Upper lobe of left lung (tissue), 4 donors: Measurements from ENCODE around the gene MED13L.

Experiments used
- EP300 ChIP-seq, 4 donors: sonication (generic); formaldehyde crosslinking; IDR thresholded peaks; one replicate each; pipeline ENCODE4 v1.5.1; 2017; ENCODE audit warnings: antibody characterized with exemption in 4 of 4, control low read depth in 2 of 4
- POLR2A ChIP-seq, 4 donors: fragments of 450-650 bp; IDR thresholded peaks; one replicate each; pipeline ENCODE4 v1.5.1; 2016 to 2017; ENCODE audit warnings: antibody characterized with exemption in 4 of 4, mild to moderate bottlenecking in 2 of 4
- TF ChIP-seq, protein P1 (sequence below), 6 experiments: fragments of 450-650 bp in 4 of 6; fragments of 200-600 bp in 2 of 6; sonication (generic) in 2 of 6; IDR thresholded peaks; one replicate each; pipeline ENCODE4 v1.5.1; 2016 to 2019; ENCODE audit warnings: antibody characterized with exemption in 6 of 6

DNA sequence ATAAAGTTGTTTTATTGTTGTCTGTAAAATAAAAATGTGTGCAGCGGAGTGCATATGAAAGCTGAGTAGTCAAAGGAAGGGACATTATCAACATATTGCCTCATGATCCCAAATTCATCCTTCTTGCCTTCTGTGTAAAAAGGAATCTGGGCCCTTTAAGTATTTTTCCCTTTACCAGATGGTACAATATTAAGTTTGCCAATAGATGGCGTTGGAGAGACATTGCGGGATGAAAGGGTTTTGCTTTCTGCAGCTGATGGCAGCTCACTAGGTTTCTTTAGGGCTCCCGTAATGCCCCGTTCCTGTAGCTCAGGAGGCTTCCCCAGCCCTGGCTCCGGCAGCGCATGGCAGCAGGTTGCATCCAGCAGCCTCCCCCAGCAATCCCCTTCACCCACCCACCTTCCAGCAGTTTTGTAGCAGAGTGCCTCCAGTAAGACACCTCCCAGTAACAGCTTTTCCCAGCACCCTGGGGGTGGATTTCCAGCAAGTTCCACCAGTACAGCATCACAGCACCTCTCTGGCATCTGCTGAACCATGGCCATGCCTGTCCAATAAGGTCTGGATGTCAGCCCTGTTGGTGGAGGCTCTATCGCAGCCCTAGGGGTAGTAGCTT, 354.4 kb downstream of the MED13L start:
- TF ChIP-seq POLR2A (IDR thresholded peaks at IDR 0.05), result no peak
- TF ChIP-seq, protein P1, sequence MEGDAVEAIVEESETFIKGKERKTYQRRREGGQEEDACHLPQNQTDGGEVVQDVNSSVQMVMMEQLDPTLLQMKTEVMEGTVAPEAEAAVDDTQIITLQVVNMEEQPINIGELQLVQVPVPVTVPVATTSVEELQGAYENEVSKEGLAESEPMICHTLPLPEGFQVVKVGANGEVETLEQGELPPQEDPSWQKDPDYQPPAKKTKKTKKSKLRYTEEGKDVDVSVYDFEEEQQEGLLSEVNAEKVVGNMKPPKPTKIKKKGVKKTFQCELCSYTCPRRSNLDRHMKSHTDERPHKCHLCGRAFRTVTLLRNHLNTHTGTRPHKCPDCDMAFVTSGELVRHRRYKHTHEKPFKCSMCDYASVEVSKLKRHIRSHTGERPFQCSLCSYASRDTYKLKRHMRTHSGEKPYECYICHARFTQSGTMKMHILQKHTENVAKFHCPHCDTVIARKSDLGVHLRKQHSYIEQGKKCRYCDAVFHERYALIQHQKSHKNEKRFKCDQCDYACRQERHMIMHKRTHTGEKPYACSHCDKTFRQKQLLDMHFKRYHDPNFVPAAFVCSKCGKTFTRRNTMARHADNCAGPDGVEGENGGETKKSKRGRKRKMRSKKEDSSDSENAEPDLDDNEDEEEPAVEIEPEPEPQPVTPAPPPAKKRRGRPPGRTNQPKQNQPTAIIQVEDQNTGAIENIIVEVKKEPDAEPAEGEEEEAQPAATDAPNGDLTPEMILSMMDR (IDR thresholded peaks at IDR 0.05), result no peak
- TF ChIP-seq EP300 (IDR thresholded peaks at IDR 0.05), result no peak
